GM12878 (cell line): ENCODE results near the gene MYO3B. TPM values are rescaled to one million over a fixed set of nuclear protein-coding genes. Genes with fewer than 3 reads are reported as not detected.

ENCODE experiments used
- BACH1 ChIP-seq: fragments of 450-650 bp; IDR thresholded peaks from 2 replicates; pipeline ENCODE4 v1.6.1; 2017; ENCODE audit warnings: mild to moderate bottlenecking, borderline replicate concordance
- CREB1 ChIP-seq: IDR thresholded peaks from 2 replicates; pipeline ENCODE4 v1.6.1; 2012; ENCODE audit warnings: low read depth, mild to moderate bottlenecking, inconsistent platforms
- CTCF ChIP-seq, 3 experiments: IDR thresholded peaks in 2 of 3; conservative IDR thresholded peaks in 1 of 3; 2 replicates each; pipeline ENCODE4 v1.5.1; 2011; ENCODE audit warnings: low read depth in 3 of 3, low read length in 3 of 3, mild to moderate bottlenecking in 3 of 3, control low read depth in 2 of 3, moderate library complexity in 2 of 3, inconsistent platforms in 1 of 3, mixed read lengths in 1 of 3; ENCODE audit not compliant: control insufficient read depth in 2 of 3, insufficient read depth in 1 of 3; ENCODE audit errors: extremely low read depth in 1 of 3
- EED ChIP-seq: sonication (generic); IDR thresholded peaks from 2 replicates; pipeline ENCODE4 v1.6.1; 2016; ENCODE audit warnings: antibody characterized with exemption, low read depth
- EGR1 ChIP-seq, 2 experiments: IDR thresholded peaks; 1 replicate in 1 of 2; 2 replicates in 1 of 2; pipeline ENCODE4 v1.6.1; 2011 to 2012; ENCODE audit warnings: low read depth in 2 of 2, low read length in 2 of 2, borderline replicate concordance in 1 of 2, mild to moderate bottlenecking in 1 of 2, moderate library complexity in 1 of 2
- EZH2 ChIP-seq: IDR thresholded peaks from 2 replicates; pipeline ENCODE4 v1.6.1; 2012; ENCODE audit warnings: low read depth, mild to moderate bottlenecking, control low read depth, inconsistent platforms, low read length, borderline replicate concordance; ENCODE audit not compliant: control insufficient read depth
- HCFC1 ChIP-seq: fragments of 150-350 bp; IDR thresholded peaks from 2 replicates; pipeline ENCODE4 v1.6.1; 2014; ENCODE audit warnings: low read length
- JUND ChIP-seq: IDR thresholded peaks from 2 replicates; pipeline ENCODE4 v1.6.1; 2012; ENCODE audit warnings: low read depth, mild to moderate bottlenecking, low read length, improper control_type of control experiment, moderate library complexity
- MEF2B ChIP-seq: fragments of 450-650 bp; IDR thresholded peaks from 2 replicates; pipeline ENCODE4 v1.6.1; 2018; ENCODE audit warnings: mild to moderate bottlenecking, moderate library complexity; ENCODE audit not compliant: partially characterized antibody, poor library complexity, severe bottlenecking
- MTA2 ChIP-seq: fragments of 450-650 bp; IDR thresholded peaks from 2 replicates; pipeline ENCODE4 v1.6.1; 2016; ENCODE audit warnings: low read depth, mild to moderate bottlenecking, moderate library complexity
- NRF1 ChIP-seq: conservative IDR thresholded peaks from 2 replicates; pipeline ENCODE4 v1.6.1; 2011; ENCODE audit warnings: mild to moderate bottlenecking, low read depth, low read length, improper control_type of control experiment
- PBX3 ChIP-seq: IDR thresholded peaks from 2 replicates; pipeline ENCODE4 v1.6.1; 2011; ENCODE audit warnings: mild to moderate bottlenecking, low read depth, low read length, moderate library complexity; ENCODE audit not compliant: insufficient replicate concordance
- PML ChIP-seq: IDR thresholded peaks from 2 replicates; pipeline ENCODE4 v1.6.1; 2012; ENCODE audit warnings: low read length, inconsistent platforms
- RAD21 ChIP-seq: IDR thresholded peaks from 2 replicates; pipeline ENCODE4 v1.6.1; 2011; ENCODE audit warnings: mild to moderate bottlenecking, low read depth, low read length, moderate library complexity; ENCODE audit not compliant: insufficient read depth
- RAD51 ChIP-seq: fragments of 450-650 bp; IDR thresholded peaks from 2 replicates; pipeline ENCODE4 v1.6.1; 2016; ENCODE audit warnings: moderate library complexity, mild to moderate bottlenecking, inconsistent platforms
- SP1 ChIP-seq: IDR thresholded peaks from one replicate; pipeline ENCODE4 v1.6.1; 2011; ENCODE audit warnings: low read depth, low read length
- TBL1XR1 ChIP-seq: IDR thresholded peaks from 2 replicates; pipeline ENCODE4 v1.6.1; 2012; ENCODE audit warnings: low read depth, low read length, improper control_type of control experiment
- ZBTB4 ChIP-seq: fragments of 450-650 bp; formaldehyde crosslinking; IDR thresholded peaks from 2 replicates; pipeline ENCODE4 v1.4.0; 2022; ENCODE audit warnings: mild to moderate bottlenecking, moderate library complexity
- ZNF24 ChIP-seq: fragments of 450-650 bp; IDR thresholded peaks from 2 replicates; pipeline ENCODE4 v1.6.1; 2017; ENCODE audit warnings: antibody characterized with exemption, mild to moderate bottlenecking
- polyA plus RNA-seq, 11 experiments: library from polyadenylated mRNA; depleted of rRNA in 4 of 11; unstranded in 6 of 11; stranded (reverse) in 5 of 11; fragments of >200 nt; fragmentation: Nextera tagmentation in 4 of 11; fragmentation: Illumina TruSeq in 1 of 11; extraction: Ambion mirVana in 4 of 11; extraction: Trizol in 1 of 11; gene quantifications; 1 replicate in 1 of 11; 2 replicates in 10 of 11; pipeline versions ENCODE4 v1.2.1 to v1.2.3, GENCODE V29; 2011 to 2016; ENCODE audit warnings: inconsistent platforms in 2 of 11, missing spikeins in 2 of 11, low read depth in 1 of 11
- total RNA-seq, 4 experiments: library from RNA; depleted of rRNA in 3 of 4; stranded (reverse); fragments of >200 nt in 3 of 4; fragmentation: Illumina TruSeq in 1 of 4; extraction: Trizol in 1 of 4; gene quantifications; 2 replicates each; pipeline versions ENCODE4 v1.2.1 to v1.2.3, GENCODE V29; 2013 to 2021

Gene MYO3B
- total and polyA plus RNA-seq, 10 of the 15 experiments (the other 5 are each of a cell fraction or from before 2014, with no cell fraction given), result 1.1 to 7.1 (median 2.1) TPM

- no peak for TF ChIP-seq SP1
- TF ChIP-seq ZBTB4 (CRISPR knock-in tag), result no peak
- TF ChIP-seq NRF1, result no peak
- no peak for TF ChIP-seq EED
- no peak for TF ChIP-seq EZH2
- TF ChIP-seq PML, result no peak
- TF ChIP-seq MTA2, result peak; percentile 76
- TF ChIP-seq HCFC1, result no peak
- no peak for TF ChIP-seq EGR1 (IDR thresholded peaks at IDR 0.05; ENCODE audit: borderline replicate concordance in 1 of 2, low read depth in 2 of 2, low read length in 2 of 2)
- TF ChIP-seq ZNF24, result no peak
- no peak for TF ChIP-seq RAD21
- no peak for TF ChIP-seq CTCF (IDR thresholded peaks at IDR 0.05 in 2 of 3, conservative IDR thresholded peaks at IDR 0.05 in 1 of 3; ENCODE audit: control insufficient read depth in 2 of 3, extremely low read depth in 1 of 3, insufficient read depth in 1 of 3, low read depth in 3 of 3, low read length in 3 of 3)
- TF ChIP-seq CREB1, result no peak
- no peak for TF ChIP-seq PBX3
- no peak for TF ChIP-seq TBL1XR1
- no peak for TF ChIP-seq JUND
- TF ChIP-seq BACH1, result no peak; the same call in 1 of the 2 replicates
- TF ChIP-seq RAD51, result no peak
- TF ChIP-seq MEF2B, result peak; percentile 50
Measured at GRCh38 chr2:170310876-170311502, 133.0 kb downstream of the MYO3B start (continued).
